DMS114 treated with DMSO at 0.1 percent for 48 hours (cell line): Measurements from ENCODE around the gene OR5AU1.

ENCODE experiments used
- DNase-seq: peaks from one replicate; lab custom pipeline; 2025; ENCODE audit not compliant: unreplicated experiment; lab: John Stamatoyannopoulos, UW

The OR5AU1 gene

DNA sequence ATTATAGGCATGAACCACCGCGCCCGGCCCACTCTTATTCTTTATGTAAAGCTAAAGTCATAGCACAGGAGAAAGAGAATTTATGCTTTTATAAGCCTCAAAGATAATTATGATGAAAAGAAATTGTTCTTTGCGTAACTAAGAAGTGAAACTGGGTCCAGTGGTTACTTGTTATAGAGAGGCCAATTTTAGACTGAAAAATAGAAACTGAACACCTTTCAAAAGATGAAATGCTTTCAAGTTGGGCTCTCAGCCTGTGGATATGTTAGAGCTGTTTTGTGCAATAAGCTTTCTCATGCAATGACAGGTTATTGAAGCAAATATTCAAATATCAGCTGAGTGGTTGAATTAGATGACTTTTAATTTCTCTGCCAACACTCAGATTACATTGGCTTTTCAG is 47.1 kb downstream of the OR5AU1 start:
- no peak for DNase-seq

DNA sequence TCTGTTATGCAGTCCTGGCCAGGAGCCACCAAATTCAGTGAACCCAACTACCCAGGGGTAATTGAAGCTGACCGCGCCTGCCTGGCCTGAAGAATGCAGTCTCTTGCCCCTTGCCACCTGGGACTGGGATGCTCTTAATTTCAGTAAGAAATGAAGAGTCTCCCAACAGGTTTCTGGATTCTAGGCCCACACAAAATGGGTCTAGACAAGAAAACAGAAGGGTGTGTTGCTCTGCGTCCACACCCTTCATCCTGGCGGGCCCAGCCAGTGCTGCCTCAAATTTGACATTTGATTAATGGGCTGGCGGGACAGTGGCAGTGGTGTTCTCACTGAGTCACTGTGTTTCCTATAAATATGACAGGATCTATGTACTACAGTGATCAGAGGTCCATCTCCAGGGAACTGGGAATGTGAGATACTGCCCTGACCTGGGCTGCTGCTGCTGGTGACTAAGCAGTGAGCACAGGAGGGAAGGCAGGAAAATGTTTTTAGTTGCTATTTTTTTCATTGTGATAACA is 48.5 kb downstream of the OR5AU1 start:
- no peak for DNase-seq

DNA sequence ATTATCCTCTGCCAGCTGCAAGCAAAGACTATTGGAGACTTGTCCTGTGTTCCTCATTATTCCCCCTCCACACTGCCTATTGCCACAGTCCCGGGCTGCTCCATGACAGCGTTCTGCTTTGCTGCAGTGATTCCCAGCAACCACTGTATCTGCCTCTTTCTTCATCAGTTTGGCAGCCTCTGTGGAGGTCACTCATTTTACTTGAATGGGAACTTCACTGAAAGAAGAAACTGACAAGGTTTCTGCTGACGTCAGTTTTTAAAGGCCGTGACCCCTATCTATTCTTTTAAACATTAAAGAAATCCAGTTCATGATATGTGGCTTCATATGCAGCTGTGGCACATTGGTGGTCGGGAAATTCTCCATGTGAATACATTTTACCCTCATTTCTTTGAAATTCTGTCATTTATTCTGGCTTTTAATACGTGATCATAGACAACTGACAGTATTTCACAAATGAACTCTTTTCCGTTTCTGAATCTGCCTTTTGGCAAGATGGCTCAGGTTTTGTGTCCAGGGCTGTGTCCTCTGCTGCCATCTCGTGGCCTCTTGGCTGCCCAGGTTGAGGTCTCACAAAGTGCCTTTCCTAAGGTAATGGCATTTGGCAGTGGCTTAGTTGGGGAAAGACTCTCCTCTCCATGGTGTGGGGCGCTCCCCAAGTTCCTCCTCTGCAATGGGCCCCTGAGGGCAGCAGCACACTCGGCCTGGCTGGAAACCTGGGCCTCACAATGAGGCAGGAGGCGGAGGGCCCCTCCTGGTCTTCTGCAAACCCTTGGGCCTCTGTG is 49.2 kb downstream of the OR5AU1 start:
- DNase-seq: peak; percentile 63

DNA sequence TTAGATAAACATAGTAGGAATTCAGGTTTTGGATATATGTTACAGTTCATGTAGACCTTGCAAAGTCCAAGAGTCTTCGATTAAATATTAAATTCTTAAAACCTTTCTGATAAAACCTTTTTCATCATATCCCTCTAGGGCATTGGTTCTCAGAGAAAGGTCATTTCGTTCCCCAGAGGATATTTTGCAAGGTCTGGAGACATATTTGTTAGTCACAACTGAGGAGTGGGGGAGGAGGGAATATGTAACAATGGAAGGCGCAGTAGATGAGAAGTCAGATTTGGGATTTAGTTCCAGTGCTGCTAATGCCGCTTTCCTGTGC is 49.7 kb downstream of the OR5AU1 start:
- no peak for DNase-seq

DNA sequence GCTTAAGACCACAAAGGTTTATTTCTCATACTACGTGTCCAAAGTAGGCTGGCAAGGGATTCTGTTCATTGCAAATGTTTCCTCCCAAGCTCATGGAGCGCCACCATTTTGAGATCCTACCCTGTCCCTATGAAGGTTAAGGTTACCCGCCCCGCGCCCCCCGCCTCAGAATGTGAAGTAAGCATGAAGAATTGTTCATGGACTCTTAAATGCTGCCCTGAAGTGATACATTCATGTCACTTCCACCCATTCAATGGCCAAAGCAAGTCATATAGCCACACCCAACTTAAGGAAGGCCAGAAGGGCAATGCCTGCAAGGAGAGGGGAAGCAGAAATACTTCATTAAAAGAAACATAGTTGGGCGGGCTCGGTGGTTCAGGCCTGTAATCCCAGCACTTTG is 50.8 kb downstream of the OR5AU1 start:
- DNase-seq: no peak
